Ammon's horn (tissue), 1 donor: ENCODE data around the gene DHX8.
"Not testable (repeated sequence)": the region's sequence is repeated elsewhere in the genome, so short reads cannot be mapped to it uniquely, and the experiment has no call there.

Source experiments
- DNase-seq: peaks from one replicate; pipeline ENCODE4 v3.0.0-alpha.2; 2016; ENCODE audit warnings: low spot score

Gene DHX8

DNA sequence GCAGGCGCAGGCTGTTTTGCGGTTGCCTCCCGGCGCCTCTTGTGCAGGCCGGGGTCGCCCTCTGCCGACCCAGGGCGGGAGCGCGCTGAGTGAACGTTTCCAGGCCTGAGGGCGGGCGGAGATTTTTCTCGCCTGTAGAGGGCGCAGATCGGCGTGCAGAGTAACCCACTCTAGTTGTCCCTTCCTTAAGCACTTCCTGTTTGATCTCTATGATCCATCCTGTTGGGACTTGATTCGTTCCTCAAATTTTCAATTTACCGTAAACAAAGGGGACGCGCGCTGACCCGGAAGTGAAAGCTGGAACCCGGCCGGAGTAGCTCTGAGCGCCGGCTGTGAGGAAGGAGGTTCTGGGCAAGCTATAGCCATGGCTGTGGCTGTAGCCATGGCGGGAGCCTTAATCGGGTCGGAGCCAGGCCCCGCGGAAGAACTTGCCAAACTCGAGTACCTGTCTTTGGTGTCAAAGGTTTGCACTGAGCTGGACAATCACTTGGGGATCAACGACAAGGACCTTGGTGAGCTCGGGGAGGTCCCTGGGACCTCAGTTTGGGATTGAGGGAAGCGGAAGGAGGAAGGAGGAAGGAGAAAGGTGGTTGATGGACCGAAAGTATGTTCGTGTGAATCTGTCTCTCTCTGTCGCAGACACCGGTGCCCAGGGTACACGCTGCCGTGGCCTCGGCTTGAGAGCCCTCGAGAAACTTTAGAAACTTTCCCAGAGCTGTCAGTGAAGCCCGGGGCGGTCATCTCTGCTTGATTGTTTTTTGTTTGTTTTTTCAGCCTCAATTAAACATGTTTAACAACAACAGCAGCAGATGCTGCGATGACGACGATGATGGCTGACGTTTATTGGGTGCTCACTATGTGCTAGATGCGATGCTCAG is at the start of gene DHX8:
TSS of gene DHX8 (plus strand) at position 302 of the 878 bp plus-strand sequence. CDS start at position 365, 63 bp downstream.
- DNase-seq: peak; percentile 98

GRCh38 chr17:43434902-43435319 is 48.9 kb upstream of the DHX8 start:
- no peak for DNase-seq

DNA sequence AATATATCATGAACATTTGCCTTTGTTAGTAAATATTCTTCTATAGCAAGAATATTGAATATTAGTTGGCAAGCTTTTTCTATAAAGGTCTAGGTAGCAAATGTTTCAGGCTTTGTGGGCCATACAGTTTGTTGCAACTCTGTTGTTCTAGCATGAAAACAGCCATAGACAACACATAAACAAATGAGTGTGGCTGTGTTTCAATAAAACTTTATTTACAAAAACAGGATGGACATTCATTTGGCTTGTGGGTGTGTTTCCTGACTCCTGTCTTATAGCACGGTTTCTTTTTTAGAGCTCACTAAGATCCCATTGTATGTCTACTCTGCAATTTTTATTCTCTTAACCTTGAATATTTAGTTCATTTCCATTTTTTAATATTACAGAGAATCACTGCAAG is 46.0 kb upstream of the DHX8 start:
- no peak for DNase-seq

DNA sequence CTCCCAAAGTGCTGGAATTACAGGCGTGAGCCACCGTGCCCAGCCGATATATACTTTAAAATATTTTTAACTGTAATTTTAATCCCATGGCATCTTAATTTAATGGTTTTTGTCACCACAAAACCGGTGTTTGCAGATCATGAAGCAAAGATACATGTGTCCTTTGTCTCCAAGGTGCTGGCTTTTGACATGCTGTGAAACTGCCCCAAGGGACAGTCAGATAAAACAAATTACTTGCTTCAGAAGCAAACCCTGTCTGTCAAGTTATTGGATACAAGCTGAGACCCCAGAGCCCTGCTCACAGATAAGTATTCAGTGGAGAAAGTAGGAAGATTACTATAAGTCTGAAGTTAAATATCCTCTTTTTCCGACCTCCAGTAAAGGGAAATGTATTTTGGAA is 45.1 kb upstream of the DHX8 start:
- no peak for DNase-seq

DNA sequence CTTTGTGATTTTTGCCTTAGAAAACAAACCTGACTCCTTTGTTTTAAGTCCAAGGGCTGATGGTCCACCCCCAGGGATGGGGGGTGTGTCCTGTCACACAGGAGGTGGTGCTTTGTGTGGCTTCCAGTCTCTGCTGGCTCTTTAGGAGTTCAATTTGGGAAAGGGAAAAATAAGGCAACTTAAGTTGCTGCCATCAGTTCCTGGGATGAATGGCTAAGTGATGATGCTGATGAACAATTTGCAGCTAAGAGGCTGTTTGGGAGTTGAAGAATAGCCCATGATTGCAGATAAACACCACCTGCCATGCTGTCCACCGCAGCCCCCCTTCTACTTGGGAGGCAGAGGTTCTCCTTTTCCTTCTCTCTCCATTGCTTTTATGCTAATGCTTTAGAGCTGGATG is 44.7 kb upstream of the DHX8 start:
- no peak for DNase-seq

DNA sequence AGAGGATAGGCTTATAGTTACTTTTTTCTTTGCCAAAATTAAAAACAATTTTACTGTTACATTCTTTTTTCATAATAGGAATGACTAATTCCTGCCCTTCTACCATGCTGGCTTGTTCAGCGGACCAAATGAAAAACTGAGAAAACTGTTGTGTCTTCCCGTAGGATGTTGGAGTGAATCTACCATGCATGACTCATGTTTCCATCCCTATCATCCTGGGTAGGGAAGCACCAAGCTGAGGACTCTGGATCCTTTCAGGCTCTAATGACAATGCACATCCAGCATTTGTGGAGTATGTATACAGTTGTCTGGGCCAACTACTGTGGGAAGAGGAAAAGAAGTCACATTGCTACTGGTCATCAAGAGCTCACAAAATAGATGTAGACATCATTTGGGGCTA is 41.1 kb upstream of the DHX8 start:
- peak; percentile 57 for DNase-seq

GRCh38 chr17:43443381-43443780 is 40.4 kb upstream of the DHX8 start:
- no peak for DNase-seq

DNA sequence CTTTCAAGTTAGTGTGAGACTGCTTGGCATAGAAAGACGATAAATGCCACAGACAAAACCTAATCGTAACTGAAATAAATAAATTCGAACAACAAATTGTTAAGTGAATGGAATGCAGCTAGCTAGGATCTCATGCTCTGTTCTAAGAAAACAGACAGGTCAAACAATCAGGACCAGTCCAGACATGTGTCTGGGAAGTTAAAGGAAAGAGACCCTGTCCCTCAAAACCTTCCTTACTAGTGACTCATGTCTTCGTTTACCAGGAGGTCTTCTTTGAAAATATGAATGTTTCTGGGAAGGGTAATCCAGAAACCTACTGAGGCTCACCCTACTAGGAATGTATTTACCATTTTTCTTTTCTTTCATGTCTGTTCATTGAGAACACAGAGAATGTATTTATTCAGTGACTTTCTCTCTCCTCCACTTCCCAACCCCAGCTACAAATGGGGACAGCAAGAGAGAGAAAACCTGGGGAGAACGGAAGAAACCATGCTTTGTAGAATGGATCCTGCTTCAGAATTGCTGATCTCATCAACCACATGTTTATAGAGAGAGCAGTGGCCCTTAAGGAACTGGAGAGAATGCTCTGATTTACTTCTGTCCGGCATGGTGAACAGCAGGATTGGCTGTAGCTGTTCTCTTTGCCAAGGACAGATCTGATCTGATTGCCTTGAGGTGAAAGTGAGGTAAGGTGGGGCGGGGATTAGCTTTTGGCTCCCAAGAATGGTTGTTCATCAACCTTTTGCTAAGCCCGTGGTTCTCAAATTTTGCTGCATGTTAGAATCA is 39.4 kb upstream of the DHX8 start:
- no peak for DNase-seq

- no peak for DNase-seq
These were observed 38.7 kb upstream of the DHX8 start for GRCh38 chr17:43445009-43445589.

- no peak for DNase-seq
These were observed 37.0 kb upstream of the DHX8 start for GRCh38 chr17:43446773-43447172.

- DNase-seq: no peak
These were observed 34.9 kb upstream of the DHX8 start for GRCh38 chr17:43448720-43449469.

DNA sequence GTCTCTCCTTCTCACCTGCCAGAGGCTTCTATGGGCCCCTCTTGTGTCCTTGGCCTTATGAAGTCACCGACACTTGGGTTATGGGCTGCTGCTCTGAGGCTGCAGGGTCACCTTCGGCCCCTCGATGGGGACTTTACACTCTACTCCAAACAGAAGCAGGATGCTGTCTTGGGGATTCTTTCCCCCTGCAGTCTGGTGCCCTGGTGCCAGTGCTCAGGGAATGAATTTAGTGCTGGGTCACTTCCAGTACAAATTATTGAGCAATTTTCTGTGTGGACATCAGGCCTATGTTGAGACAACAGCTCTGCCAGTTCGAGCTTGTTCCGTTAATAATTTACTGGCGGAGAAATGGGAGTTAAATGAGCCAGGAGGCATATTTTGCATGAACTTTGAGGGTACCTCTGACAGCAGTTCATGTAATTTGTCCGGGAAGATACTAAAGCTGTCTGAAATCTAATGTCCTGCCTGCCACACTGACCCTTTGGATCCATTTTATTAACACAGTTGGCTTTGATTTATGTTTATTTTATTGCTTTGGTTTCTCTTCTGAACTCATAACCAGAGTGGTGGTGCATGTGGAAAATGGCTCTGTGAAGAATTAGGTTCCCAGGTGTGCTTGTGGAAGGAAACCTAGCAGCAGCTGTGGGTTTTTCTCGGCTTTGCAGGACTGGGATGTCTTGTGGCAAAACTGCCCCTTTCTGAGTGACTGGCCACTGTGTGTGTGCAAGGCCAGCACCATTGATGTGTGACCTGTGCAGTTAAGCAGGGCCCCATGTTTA is 34.1 kb upstream of the DHX8 start:
- DNase-seq: no peak

DNA sequence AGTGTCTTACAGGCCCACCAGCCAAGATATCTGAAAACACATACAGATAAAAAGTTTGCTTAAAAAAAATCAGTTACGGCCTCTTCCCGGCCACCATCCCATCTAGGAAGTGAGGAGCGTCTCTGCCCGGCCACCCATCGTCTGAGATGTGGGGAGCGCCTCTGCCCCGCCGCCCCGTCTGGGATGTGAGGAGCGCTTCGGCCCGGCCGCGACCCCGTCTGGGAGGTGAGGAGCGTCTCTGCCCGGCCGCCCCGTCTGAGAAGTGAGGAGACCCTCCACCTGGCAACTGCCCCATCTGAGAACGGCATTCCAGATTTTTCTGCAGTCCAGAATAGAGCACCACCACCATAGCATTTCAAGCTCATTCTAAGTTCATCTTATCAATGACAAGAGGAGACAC is 33.0 kb upstream of the DHX8 start:
- not testable (repeated sequence) for DNase-seq

DNA sequence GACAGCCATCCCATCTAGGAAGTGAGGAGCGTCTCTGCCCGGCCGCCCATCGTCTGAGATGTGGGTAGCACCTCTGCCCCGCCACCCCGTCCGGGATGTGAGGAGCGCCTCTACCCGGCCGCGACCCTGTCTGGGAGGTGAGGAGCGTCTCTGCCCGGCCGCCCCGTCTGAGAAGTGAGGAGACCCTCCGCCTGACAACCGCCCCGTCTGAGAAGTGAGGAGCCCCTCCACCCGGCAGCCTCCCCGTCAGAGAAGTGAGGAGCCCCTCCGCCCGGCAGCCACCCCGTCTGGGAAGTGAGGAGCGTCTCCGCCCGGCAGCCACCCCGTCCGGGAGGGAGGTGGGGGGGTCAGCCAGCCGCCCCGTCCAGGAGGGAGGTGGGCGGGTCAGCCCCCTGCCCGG is 32.0 kb upstream of the DHX8 start:
- DNase-seq: not testable (repeated sequence)

- DNase-seq: no peak
These were observed 30.4 kb upstream of the DHX8 start for GRCh38 chr17:43453331-43453812.

- no peak for DNase-seq
These were observed 28.9 kb upstream of the DHX8 start for GRCh38 chr17:43454868-43455267.

DNA sequence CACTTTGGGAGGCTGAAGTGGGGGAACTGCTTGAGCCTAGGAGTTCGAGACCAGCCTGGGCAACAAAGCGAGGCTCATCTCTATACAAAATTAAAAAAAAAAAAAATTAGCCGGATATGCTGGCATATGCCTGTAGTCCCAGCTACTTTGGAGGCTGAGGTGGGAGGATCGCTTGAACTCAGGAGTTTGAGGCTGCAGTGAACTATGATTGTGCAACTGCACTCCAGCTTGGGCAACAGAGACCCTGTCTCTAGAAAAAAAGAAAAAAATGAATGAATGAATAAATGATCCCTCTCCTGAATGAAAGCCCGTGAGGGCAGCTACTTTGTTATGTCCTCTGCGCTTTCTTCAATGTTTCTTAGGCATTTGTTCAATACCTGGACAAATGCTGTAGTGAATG is 27.7 kb upstream of the DHX8 start:
- DNase-seq: no peak

DNA sequence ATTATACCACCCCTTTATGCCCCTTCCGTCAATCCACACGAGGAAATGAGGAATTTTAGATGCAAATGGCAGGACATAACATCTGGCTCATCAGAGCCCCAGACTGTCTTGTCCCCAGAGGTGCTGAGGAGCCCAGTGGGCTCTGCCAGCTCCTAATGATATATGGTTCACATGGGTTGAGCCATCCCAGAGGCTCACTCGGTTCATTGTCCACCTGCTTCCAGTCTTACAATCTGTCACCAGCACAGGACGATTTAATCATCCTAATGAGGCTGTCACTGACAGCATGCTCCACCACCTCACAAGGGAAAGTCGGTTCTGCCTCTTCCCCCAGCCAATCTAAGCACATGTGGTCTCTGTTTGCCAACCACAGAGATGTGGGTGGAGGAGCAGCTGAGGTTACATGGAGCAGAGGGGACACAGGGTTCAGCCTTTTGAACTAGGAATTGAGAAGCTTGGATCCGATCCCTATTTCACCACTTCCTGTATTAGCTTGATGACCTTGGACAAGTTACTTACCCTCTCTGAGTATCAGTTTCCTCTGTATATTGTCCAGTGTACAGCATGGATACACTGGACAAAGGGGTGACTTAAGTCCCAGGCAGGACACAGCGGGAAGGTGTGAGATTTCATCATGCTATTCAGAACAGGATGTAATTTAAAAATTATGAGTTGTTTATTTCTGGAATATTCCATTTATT is 27.0 kb upstream of the DHX8 start:
- DNase-seq: no peak

GRCh38 chr17:43457362-43457692 is 26.4 kb upstream of the DHX8 start:
- DNase-seq: no peak

DNA sequence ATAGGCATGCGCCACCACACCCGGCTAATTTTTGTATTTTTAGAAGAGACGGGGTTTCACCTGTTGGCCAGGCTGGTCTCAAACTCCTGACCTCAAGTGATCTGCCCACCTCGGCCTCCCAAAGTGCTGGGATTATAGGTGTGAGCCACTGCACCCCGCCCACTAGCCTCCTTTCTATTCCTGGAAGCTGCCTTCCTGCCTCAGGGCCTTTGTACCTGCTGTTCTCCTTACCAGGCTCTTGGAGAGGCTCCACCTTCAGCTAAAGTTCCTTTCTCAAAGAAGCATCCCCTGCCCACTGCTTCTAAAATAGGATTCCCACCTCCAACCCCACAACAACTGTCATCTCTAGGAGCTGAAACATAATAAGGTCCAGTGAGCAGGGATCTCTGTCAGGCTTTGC is 23.9 kb upstream of the DHX8 start:
- DNase-seq: not testable (repeated sequence)

GRCh38 chr17:43461185-43461584 is 22.6 kb upstream of the DHX8 start:
- DNase-seq: no peak
